GM12865 (cell line): ENCODE data around the gene TAF10.

Experiments
- DNase-seq: peaks from one replicate; pipeline ENCODE4 v3.0.0; 2010; ENCODE audit warnings: low read depth
- H3K4me3 ChIP-seq: 2 replicates; pipeline ENCODE4 v1.5.1; 2011; ENCODE audit warnings: mild to moderate bottlenecking, low read depth, low read length, control low read depth
- TF ChIP-seq, protein P1 (sequence below): IDR thresholded peaks from 2 replicates; pipeline ENCODE4 v1.5.1; 2011; ENCODE audit warnings: low read length, control low read depth, low read depth, inconsistent platforms; ENCODE audit not compliant: insufficient read depth; ENCODE audit errors: missing control alignments

The TAF10 gene

GRCh38 chr11:6650104-6650503 is 38.1 kb upstream of the TAF10 start:
- H3K4me3 ChIP-seq = no peak overlapping the region
- TF ChIP-seq, protein P1, sequence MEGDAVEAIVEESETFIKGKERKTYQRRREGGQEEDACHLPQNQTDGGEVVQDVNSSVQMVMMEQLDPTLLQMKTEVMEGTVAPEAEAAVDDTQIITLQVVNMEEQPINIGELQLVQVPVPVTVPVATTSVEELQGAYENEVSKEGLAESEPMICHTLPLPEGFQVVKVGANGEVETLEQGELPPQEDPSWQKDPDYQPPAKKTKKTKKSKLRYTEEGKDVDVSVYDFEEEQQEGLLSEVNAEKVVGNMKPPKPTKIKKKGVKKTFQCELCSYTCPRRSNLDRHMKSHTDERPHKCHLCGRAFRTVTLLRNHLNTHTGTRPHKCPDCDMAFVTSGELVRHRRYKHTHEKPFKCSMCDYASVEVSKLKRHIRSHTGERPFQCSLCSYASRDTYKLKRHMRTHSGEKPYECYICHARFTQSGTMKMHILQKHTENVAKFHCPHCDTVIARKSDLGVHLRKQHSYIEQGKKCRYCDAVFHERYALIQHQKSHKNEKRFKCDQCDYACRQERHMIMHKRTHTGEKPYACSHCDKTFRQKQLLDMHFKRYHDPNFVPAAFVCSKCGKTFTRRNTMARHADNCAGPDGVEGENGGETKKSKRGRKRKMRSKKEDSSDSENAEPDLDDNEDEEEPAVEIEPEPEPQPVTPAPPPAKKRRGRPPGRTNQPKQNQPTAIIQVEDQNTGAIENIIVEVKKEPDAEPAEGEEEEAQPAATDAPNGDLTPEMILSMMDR = no peak
- DNase-seq = no peak

DNA sequence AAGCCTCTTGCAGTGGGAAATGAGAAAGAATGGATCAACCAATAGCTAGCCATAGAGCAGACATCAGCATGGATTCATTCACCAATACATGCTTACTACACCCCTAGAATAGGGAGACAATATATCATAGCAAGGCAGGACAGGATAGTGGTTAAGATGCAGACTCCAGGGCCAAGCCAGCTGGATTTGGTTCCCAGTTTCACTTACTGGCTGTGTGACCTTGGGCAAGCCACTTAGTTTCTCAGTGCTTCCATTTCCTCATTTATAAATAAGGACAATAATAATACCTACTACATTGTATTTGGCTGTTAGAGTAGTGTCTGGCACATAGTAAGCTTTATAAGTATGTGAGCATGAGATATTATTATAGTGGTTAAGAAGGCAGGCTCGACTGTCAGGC is 36.5 kb upstream of the TAF10 start:
- no peak for DNase-seq
- TF ChIP-seq, protein P1 = no peak
- H3K4me3 ChIP-seq = no peak overlapping the region

- DNase-seq = no peak
- TF ChIP-seq, protein P1 = no peak
- H3K4me3 ChIP-seq = no peak overlapping the region
Observed at GRCh38 chr11:6647836-6648235, 35.8 kb upstream of the TAF10 start.

DNA sequence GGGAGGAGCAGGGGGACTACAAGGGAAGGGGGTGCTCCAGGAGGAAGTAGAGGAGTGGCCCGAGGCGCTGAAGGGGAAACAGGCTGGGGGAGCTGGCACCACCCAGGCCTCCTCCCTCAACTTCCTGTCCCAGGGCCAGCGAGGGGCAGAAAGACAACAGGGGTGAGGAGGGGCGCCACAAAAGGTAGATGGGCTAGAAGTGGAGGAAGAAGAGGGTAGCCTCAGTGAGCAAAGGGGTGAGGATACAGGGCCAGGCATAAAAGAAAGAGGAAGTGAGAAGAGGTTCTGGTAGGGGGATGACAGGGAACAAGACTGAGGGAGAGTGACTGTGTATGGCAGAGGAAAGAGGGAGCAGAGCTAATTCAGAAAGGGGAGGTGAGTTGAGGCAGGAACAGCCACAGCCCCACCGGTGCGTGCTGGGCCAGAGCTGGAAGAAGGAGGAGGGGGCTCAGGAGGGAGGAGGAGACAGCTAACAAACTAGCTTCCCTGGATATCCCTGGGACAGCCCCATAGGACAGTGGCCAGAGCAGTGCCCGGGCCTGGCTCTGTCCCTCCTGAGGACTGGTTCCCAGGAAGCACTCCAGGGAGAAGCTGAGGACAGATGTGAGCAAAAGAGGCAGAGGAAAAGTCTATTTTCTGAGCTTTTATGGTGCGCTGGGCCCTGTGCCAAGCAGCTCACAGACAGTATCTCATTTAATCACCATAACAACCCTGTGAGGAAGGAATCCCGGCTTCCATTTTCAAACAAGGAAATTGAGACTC is 35.1 kb upstream of the TAF10 start:
- TF ChIP-seq, protein P1 = no peak
- peak overlapping the region; percentile 2; the same call in 1 of the 2 replicates for H3K4me3 ChIP-seq
- peak; percentile 68 for DNase-seq

DNA sequence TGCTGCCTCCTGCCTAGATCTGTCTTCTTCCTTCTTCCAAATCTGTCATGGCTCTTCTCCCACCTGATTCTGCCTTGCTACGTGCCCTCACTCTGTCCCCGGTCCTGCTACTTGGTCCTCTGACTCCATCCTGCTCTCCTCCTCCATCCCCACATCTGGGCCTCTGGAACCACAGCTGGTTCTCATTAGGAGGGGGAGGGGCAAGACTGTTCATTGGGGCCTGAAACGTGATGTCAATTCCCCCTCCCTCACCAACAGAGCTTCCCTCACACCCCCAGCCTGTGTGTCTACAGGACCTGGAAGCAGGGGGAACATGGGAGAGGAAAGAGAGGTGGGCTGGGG is 34.5 kb upstream of the TAF10 start:
- peak overlapping the region; percentile 2; the same call in 1 of the 2 replicates for H3K4me3 ChIP-seq
- TF ChIP-seq, protein P1 = no peak
- DNase-seq = peak; percentile 15

DNA sequence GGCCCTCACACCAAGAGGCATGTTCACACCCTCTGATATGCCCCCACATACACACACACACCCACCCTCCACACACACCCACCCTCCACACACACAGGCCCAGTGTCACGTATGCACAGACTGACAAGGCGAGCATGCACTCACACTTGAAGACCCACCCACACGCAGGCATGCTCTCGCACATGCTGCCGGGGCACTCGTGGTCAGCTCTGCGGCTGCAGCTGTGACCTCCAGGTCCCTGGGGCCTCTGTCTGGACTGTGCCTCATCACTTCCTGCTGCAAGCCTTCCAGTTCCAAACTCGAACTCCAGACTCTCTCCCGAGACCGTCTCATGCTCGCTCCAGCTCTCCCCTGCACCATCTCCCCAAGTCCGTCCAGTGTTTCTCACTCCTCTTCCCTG is 34.1 kb upstream of the TAF10 start:
- no peak overlapping the region for H3K4me3 ChIP-seq
- DNase-seq = peak; percentile 60
- TF ChIP-seq, protein P1 = no peak

DNA sequence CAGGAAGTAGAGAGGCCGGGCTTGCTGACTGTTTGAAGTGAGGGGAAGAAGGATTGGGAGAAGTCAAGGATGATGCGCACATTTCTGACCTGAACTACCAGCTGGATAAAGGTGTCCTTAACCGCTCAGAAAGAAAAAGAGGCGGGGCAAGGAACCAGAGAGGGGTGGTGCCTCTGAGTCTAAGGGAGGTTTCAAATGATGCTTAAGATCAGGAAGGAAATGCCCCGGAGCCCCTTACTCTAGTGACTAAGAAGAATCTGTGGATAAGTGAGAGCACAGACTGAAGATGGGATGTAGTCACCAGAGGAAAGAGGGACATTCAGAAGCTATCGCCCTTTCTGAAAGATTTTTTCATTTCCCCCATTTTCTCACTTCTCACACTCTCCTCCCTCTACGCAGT is 30.9 kb upstream of the TAF10 start:
- no peak for DNase-seq
- TF ChIP-seq, protein P1 = no peak
- H3K4me3 ChIP-seq = no peak overlapping the region
